Activated T-cell treated with anti-CD3 and anti-CD28 coated beads for 1 hour (primary cell): Measurements from ENCODE around the gene TMEM95.
A peak's percentile ranks its signal among the peaks of the same experiment; 100 is the strongest.
"Not testable (repeated sequence)": the region's sequence is repeated elsewhere in the genome, so short reads cannot be mapped to it uniquely, and the experiment has no call there.

Source experiments
- DNase-seq: peaks from one replicate; pipeline ENCODE4 v3.0.0-alpha.2; 2020; ENCODE audit warnings: low read depth

TMEM95 gene

GRCh38 chr17:7346761-7347614 is 8.0 kb upstream of the TMEM95 start:
- no peak for DNase-seq

GRCh38 chr17:7347630-7348477 is 7.1 kb upstream of the TMEM95 start:
- DNase-seq = no peak

- DNase-seq = no peak
These were observed 6.3 kb upstream of the TMEM95 start for GRCh38 chr17:7348478-7349242.

- DNase-seq = peak; percentile 61
These were observed 3.1 kb upstream of the TMEM95 start, which contains the start of gene KCTD11 for GRCh38 chr17:7351665-7352502. TSS of gene KCTD11 (plus strand) at chr17:7352162.

- no peak for DNase-seq
These were observed 2.5 kb upstream of the TMEM95 start for GRCh38 chr17:7352503-7352889.

- DNase-seq = no peak
These were observed 1.9 kb upstream of the TMEM95 start for GRCh38 chr17:7352910-7353635.

DNA sequence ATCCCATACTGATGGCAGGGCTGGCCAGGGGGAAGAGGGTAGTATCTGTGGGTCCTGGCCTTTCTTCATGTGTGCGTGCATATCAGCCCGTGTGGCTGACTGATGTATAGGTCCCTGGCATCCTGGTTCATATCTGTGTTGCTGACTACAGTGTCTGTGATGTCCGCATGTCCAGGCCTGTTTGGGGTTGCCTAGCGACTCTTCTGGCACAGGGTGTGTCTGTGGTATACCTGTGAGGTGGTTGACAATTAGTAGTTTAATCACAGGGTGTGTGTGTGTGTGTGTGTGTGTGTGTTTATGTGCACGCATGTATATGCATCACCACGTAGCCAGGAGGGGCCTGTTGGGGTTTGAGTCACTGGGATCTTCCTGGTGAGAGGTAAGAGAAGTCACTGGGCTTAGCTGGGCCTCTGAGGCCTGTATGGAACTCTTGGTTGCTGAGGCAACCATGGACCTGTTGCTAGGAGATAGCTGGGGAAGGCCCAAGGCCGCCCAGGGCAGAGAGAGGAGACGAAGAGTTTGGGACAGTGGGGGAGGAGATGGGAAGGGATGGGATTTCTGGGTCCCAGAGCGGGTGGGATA is 603 bp upstream of the TMEM95 start:
- no peak for DNase-seq

- DNase-seq = no peak
These were observed 617 bp downstream of the TMEM95 start for GRCh38 chr17:7355573-7355972.

DNA sequence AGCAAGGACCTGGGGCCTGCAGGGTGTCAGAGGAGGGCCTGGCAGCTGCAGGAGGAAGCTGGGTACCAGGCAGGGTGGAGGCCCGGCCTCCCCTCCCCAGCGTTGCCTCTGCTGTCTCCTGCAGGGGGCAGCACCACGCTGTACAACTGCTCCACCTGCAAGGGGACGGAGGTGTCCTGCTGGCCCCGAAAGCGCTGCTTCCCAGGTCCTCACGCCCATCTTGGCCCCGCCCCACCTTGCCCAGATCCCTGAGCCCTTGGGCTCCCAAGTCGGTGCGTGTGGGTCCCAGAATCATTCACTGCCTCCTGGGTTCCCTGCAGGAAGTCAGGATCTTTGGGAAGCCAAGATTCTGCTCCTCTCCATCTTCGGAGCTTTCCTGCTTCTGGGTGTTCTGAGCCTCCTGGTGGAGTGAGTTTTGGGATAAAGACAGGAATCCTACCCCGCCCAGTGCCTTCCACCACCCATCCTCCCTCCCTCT is 1.2 kb downstream of the TMEM95 start:
- DNase-seq = peak; percentile 83

GRCh38 chr17:7356756-7357155 is 1.8 kb downstream of the TMEM95 start:
- DNase-seq = no peak

GRCh38 chr17:7357381-7357780 is 2.4 kb downstream of the TMEM95 start:
- no peak for DNase-seq

GRCh38 chr17:7361906-7362305 is 7.0 kb downstream of the TMEM95 start:
- DNase-seq = no peak

GRCh38 chr17:7363311-7363710 is 8.4 kb downstream of the TMEM95 start:
- DNase-seq = no peak

DNA sequence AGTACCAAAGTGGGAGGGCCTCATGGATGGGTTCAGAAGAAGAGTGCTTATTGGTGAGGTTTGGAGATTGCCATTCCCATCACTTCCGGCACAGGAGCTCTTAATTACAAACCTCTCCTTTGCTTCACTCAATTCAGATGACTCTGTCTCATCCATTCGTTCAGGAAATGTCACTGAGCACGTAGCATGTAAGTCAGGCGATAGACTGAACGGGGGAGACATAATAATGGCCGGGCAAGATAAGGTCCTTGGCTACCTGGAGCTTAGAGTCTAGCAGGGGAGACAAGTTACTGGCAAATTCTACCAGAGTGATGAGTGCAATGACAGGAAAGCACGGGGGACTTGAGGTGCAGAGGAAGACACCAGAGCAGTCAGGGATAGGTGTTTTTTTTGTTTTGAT is 11.0 kb downstream of the TMEM95 start:
- not testable (repeated sequence) for DNase-seq

DNA sequence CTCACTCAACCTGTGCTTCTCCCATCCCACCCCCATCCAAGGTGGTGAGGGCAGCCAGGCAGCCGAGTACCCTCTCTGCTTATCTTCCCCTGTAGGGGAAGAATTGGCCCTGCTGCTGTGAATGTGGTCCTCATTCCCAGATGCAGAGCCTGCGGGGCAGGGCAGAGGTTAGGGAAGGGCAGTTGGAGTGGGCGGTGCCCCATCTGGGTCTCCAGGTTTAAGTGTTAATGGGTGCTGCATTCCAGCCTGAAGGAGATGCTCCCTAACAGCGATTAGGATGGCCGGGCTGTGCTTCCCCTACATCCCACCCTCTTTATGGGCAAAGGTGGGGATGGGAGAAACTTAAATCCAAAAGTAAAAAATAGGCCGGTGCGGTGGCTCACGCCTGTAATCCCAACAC is 12.1 kb downstream of the TMEM95 start:
- DNase-seq = no peak

DNA sequence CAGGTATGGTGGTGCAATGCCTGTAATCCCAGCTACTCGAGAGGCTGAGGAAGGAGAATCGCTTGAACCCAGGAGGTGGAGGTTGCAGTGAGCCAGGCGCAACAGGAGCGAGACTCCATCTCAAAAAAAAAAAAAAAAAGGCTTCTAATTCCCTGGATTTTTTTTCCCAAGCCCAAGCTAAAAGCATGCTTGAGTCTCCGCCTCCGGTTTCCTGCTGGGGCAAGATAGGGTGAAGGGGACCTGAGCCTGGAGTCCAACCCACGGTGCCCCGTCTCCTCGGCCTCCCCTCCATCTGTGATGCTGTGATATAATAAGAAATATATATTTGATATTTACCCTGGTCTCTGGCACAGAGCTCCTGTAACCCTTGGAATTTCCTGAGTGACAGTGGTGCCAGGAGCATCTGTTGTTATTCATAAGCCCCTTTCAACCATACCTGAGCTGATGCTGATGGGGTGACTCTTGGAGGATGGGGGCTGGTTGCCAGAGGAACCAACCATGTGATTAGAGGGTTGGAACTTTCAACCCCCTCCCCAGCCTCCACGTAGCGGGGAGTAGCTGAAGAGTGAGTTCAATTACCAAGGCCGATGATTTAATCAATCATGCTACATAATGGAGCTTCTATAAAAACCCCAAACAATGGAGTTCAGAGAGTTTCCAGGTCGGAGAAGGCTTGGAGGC is 13.1 kb downstream of the TMEM95 start:
- DNase-seq = no peak

- DNase-seq = not testable (repeated sequence)
These were observed 13.6 kb downstream of the TMEM95 start for GRCh38 chr17:7368599-7368994.

- DNase-seq = no peak
These were observed 14.9 kb downstream of the TMEM95 start for GRCh38 chr17:7369825-7370224.

DNA sequence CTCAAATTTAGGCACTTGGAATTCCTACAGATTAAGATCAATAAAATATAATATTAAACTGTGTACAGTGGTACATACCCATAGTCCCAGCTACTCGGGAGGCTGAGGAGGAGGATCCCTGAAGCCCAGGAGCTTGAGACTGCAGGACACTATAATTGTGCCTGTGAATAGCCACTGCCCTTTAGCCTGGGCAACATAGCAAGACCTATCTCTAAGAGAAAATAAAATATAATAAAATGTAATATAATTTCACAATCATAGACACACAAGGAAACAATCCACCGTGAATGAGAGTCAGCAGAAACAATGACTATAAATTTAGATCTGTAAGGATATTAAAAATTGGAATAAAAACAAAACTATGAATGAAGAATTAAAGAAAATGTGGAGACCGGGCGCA is 15.9 kb downstream of the TMEM95 start:
- no peak for DNase-seq

DNA sequence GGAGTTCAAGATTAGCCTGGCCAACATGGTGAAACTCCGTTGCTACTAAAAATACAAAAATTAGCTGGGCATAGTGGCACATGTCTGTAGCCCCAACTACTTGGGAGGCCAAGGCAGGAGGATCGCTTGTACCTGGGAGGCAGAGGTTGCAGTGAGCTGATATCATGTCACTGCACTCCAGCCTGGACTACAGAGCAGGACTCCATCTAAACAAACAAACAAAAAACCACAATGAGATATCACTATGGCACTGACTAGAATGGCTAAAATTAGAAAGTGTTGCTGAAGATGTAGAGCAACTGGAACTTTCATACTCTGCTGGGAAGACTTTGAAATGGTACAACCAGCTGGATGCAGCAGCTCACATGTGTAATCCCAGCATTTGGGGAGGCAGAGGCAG is 19.4 kb downstream of the TMEM95 start:
- no peak for DNase-seq
